Gastroesophageal sphincter (tissue), 3 donors: ENCODE data around the gene FAM83G.

Experiments used
- CTCF ChIP-seq, 4 experiments: fragments of 200-600 bp in 2 of 4; fragments of 450-650 bp in 2 of 4; sonication (generic) in 1 of 4; IDR thresholded peaks; one replicate each; pipeline ENCODE4 v1.5.1; 2017 to 2019; ENCODE audit warnings: antibody characterized with exemption in 4 of 4, mild to moderate bottlenecking in 2 of 4, moderate library complexity in 2 of 4
- POLR2A ChIP-seq, 2 donors: fragments of 450-650 bp; IDR thresholded peaks; one replicate each; pipeline ENCODE4 v1.6.1; 2017; ENCODE audit warnings: antibody characterized with exemption in 2 of 2, mild to moderate bottlenecking in 2 of 2, moderate library complexity in 1 of 2
- POLR2AphosphoS5 ChIP-seq: sonication (generic); formaldehyde crosslinking; IDR thresholded peaks from one replicate; pipeline ENCODE4 v1.6.1; 2017; ENCODE audit warnings: antibody characterized with exemption

- TF ChIP-seq POLR2A (IDR thresholded peaks at IDR 0.05) (no peak), POLR2AphosphoS5 (no peak), CTCF (IDR thresholded peaks at IDR 0.05) (no peak)
Measured at GRCh38 chr17:19021622-19022083, 17.1 kb upstream of the FAM83G start.
